ENCODE data around the gene MED15. TPM values are rescaled to one million over a fixed set of nuclear protein-coding genes. Genes with fewer than 3 reads are reported as not detected.

MED15 gene
- total RNA-seq, 1 experiment from 2014 or later = 59.3 TPM

GRCh38 chr22:20498913-20499312, 8.5 kb upstream of the MED15 start:
- POLR2A ChIA-PET = no interaction called here
- no peaks in the 10 kb centered on the region for H3K27me3 ChIP-seq (ENCODE audit: control insufficient read depth, insufficient read depth, low read length)
- no peaks in the 10 kb centered on the region; the same call in 1 of the 2 replicates for H3K36me3 ChIP-seq (ENCODE audit: control insufficient read depth, insufficient read depth, low read length)
- ATAC-seq (no peak), DNase-seq (ENCODE audit: low read depth, low spot score) (no peak)
- no peak overlapping the region for H3K27ac ChIP-seq (ENCODE audit: low read length)
- peaks cover 3% of the 10 kb centered on the region for H3K4me1 ChIP-seq (ENCODE audit: control insufficient read depth, insufficient read depth, low read length)
- intact Hi-C loops (cut with micrococcal nuclease; ENCODE audit: unreplicated experiment) (no loop called here), in situ Hi-C loops (cut with HindIII; ENCODE audit: low pct_unique_long_range_greater_than_20kb, low sequenced_read_pairs) (no loop called here)
- no peaks in the 10 kb centered on the region for H3K9me3 ChIP-seq (ENCODE audit: control insufficient read depth, insufficient read depth, low read depth, low read length)
- TF ChIP-seq REST (IDR thresholded peaks at IDR 0.05; ENCODE audit: insufficient read depth in 1 of 2, low read depth in 2 of 2, low read length in 1 of 2) (no peak), POLR2AphosphoS5 (IDR thresholded peaks at IDR 0.05; ENCODE audit: low read depth, low read length) (no peak), CTCF (IDR thresholded peaks at IDR 0.05) (no peak), SIN3A (IDR thresholded peaks at IDR 0.05; ENCODE audit: borderline replicate concordance, insufficient read depth, low read depth, low read length) (no peak), TCF7L2 (IDR thresholded peaks at IDR 0.05; ENCODE audit: low read depth, low read length) (no peak)
- CTCF ChIA-PET = interaction anchor here (0.6 kb wide), 1 partner anchor 50 kb away, joined by 3 read pairs; no protein-coding TSS in a partner anchor
- no TSS peak for BruUV-seq (replicated peaks)
- H3K4me3 ChIP-seq (ENCODE audit: low read depth in 2 of 2, low read length in 2 of 2) = no peak overlapping the region

- no TSS peak for BruUV-seq (replicated peaks)
- Histone ChIP-seq H3K4me3 (ENCODE audit: low read depth in 2 of 2, low read length in 2 of 2) (no peak overlapping the region), H3K4me1 (ENCODE audit: control insufficient read depth, insufficient read depth, low read length) (peaks cover 8% of the 10 kb centered on the region), H3K9me3 (ENCODE audit: control insufficient read depth, insufficient read depth, low read depth, low read length) (no peaks in the 10 kb centered on the region), H3K27me3 (ENCODE audit: control insufficient read depth, insufficient read depth, low read length) (no peaks in the 10 kb centered on the region), H3K27ac (ENCODE audit: low read length) (no peak overlapping the region), H3K36me3 (ENCODE audit: control insufficient read depth, insufficient read depth, low read length) (no peaks in the 10 kb centered on the region; the same call in 1 of the 2 replicates)
- CTCF ChIA-PET = interaction anchor here (0.6 kb wide), 1 partner anchor 81 kb away, joined by 13 read pairs; no protein-coding TSS in a partner anchor
- ATAC-seq (no peak), DNase-seq (ENCODE audit: low read depth, low spot score) (no peak)
- POLR2A ChIA-PET = interaction anchor here (0.7 kb wide), 1 partner anchor 27 kb away, joined by 5 read pairs; no protein-coding TSS in a partner anchor
- intact Hi-C loops (cut with micrococcal nuclease; ENCODE audit: unreplicated experiment) (no loop called here), in situ Hi-C loops (cut with HindIII; ENCODE audit: low pct_unique_long_range_greater_than_20kb, low sequenced_read_pairs) (no loop called here)
- no peak for TF ChIP-seq TCF7L2 (IDR thresholded peaks at IDR 0.05; ENCODE audit: low read depth, low read length)
- no peak for TF ChIP-seq SIN3A (IDR thresholded peaks at IDR 0.05; ENCODE audit: borderline replicate concordance, insufficient read depth, low read depth, low read length)
- TF ChIP-seq CTCF (IDR thresholded peaks at IDR 0.05) = no peak
- TF ChIP-seq POLR2AphosphoS5 (IDR thresholded peaks at IDR 0.05; ENCODE audit: low read depth, low read length) = no peak
- TF ChIP-seq REST (IDR thresholded peaks at IDR 0.05; ENCODE audit: insufficient read depth in 1 of 2, low read depth in 2 of 2, low read length in 1 of 2) = no peak
These were observed 7.6 kb upstream of the MED15 start for GRCh38 chr22:20499769-20500168.
